Trophoblast cell (in vitro differentiated cells and primary cell): ENCODE measurements around the gene ELSPBP1.

Experiments
- DNase-seq, 2 donors: peaks; one replicate each; pipeline ENCODE4 v3.0.0-alpha.2; 2016
- H2AFZ ChIP-seq: 2 replicates; pipeline ENCODE4 v1.6.1; 2013; ENCODE audit warnings: low read length, moderate library complexity, mild to moderate bottlenecking; ENCODE audit not compliant: insufficient read depth, poor library complexity
- H2AK5ac ChIP-seq: 2 replicates; pipeline ENCODE4 v1.6.1; 2013; ENCODE audit warnings: mild to moderate bottlenecking, low read length
- H2BK120ac ChIP-seq: 2 replicates; pipeline ENCODE4 v1.6.1; 2013; ENCODE audit warnings: low read length, mild to moderate bottlenecking, moderate library complexity; ENCODE audit not compliant: insufficient read depth, poor library complexity
- H2BK12ac ChIP-seq: 2 replicates; pipeline ENCODE4 v1.6.1; 2013; ENCODE audit warnings: mild to moderate bottlenecking, low read length, moderate library complexity
- H2BK5ac ChIP-seq: 2 replicates; pipeline ENCODE4 v1.6.1; 2013; ENCODE audit warnings: low read length, low read depth, moderate library complexity, mild to moderate bottlenecking; ENCODE audit not compliant: poor library complexity
- H3K14ac ChIP-seq: 2 replicates; pipeline ENCODE4 v1.6.1; 2013; ENCODE audit warnings: mild to moderate bottlenecking, low read length
- H3K18ac ChIP-seq: 2 replicates; pipeline ENCODE4 v1.6.1; 2013; ENCODE audit warnings: mild to moderate bottlenecking, low read length
- H3K23ac ChIP-seq: 2 replicates; pipeline ENCODE4 v1.6.1; 2013; ENCODE audit warnings: low read length
- H3K27ac ChIP-seq: 2 replicates; pipeline ENCODE4 v1.5.1; 2013; ENCODE audit warnings: low read depth, mild to moderate bottlenecking, inconsistent platforms, low read length, moderate library complexity
- H3K27me3 ChIP-seq: 2 replicates; pipeline ENCODE4 v1.6.1; 2013; ENCODE audit warnings: inconsistent platforms, mild to moderate bottlenecking, low read length, moderate library complexity; ENCODE audit not compliant: insufficient read depth
- H3K36me3 ChIP-seq, 2 experiments: 1 replicate in 1 of 2; 2 replicates in 1 of 2; pipeline ENCODE4 v1.6.1; 2013; ENCODE audit warnings: low read length in 2 of 2, mild to moderate bottlenecking in 2 of 2, moderate library complexity in 1 of 2; ENCODE audit not compliant: insufficient read depth in 2 of 2, control insufficient read depth in 1 of 2
- H3K4ac ChIP-seq: 2 replicates; pipeline ENCODE4 v1.6.1; 2013; ENCODE audit warnings: low read depth, mild to moderate bottlenecking, low read length, moderate library complexity
- H3K4me1 ChIP-seq, 2 experiments: 1 replicate in 1 of 2; 2 replicates in 1 of 2; pipeline ENCODE4 v1.6.1; 2013; ENCODE audit warnings: low read length in 2 of 2, mild to moderate bottlenecking in 2 of 2, moderate library complexity in 1 of 2; ENCODE audit not compliant: insufficient read depth in 2 of 2, control insufficient read depth in 1 of 2
- H3K4me2 ChIP-seq: 2 replicates; pipeline ENCODE4 v1.6.1; 2013; ENCODE audit warnings: inconsistent platforms, mild to moderate bottlenecking, low read length, moderate library complexity
- H3K4me3 ChIP-seq: 2 replicates; pipeline ENCODE4 v1.5.1; 2013; ENCODE audit warnings: mild to moderate bottlenecking, low read depth, low read length, inconsistent platforms
- H3K79me1 ChIP-seq: one replicate; pipeline ENCODE4 v1.6.1; 2013; ENCODE audit warnings: low read length
- H3K79me2 ChIP-seq: 2 replicates; pipeline ENCODE4 v1.6.1; 2013; ENCODE audit warnings: low read length, mild to moderate bottlenecking; ENCODE audit not compliant: control insufficient read depth, insufficient read depth, poor library complexity
- H3K9ac ChIP-seq: 2 replicates; pipeline ENCODE4 v1.6.1; 2013; ENCODE audit warnings: mild to moderate bottlenecking, low read length
- H3K9me3 ChIP-seq: 2 replicates; pipeline ENCODE4 v1.6.1; 2013; ENCODE audit warnings: low read depth, mild to moderate bottlenecking, control low read depth, inconsistent platforms, low read length; ENCODE audit not compliant: insufficient read depth
- H4K12ac ChIP-seq: 2 replicates; pipeline ENCODE4 v1.6.1; 2013; ENCODE audit warnings: low read depth, mild to moderate bottlenecking, low read length, moderate library complexity
- H4K8ac ChIP-seq: 2 replicates; pipeline ENCODE4 v1.6.1; 2013; ENCODE audit warnings: low read depth, mild to moderate bottlenecking, low read length, moderate library complexity
- H4K91ac ChIP-seq: one replicate; pipeline ENCODE4 v1.6.1; 2013; ENCODE audit warnings: low read depth, mild to moderate bottlenecking, low read length, moderate library complexity
- WGBS: extraction: QIAGEN DNeasy Blood & Tissue Kit; methylation state at CpG from one replicate; pipeline ENCODE4 v1.1.7; 2013; ENCODE audit warnings: missing lambda C conversion rate; ENCODE audit not compliant: insufficient read length, insufficient coverage; ENCODE audit errors: extremely low coverage; 5-methylcytosine and 5-hydroxymethylcytosine counted together

ELSPBP1 gene

GRCh38 chr19:47998800-47999199 is 4.4 kb downstream of the ELSPBP1 start:
- peak; percentile 71 for DNase-seq
- Histone ChIP-seq H3K4me2 (no peak overlapping the region), H3K9me3 (peaks cover 5% of the 10 kb centered on the region), H3K79me2 (no peaks in the 10 kb centered on the region), H4K12ac (no peak overlapping the region), H3K4me1 (no peaks in the 10 kb centered on the region), H4K8ac (no peak overlapping the region), H2BK5ac (no peak overlapping the region), H3K4me3 (no peak overlapping the region), H2BK120ac (no peak overlapping the region), H3K79me1 (no peaks in the 10 kb centered on the region), H3K27me3 (no peaks in the 10 kb centered on the region), H3K27ac (no peak overlapping the region), H2BK12ac (no peak overlapping the region), H2AFZ (no peak overlapping the region), H3K36me3 (no peaks in the 10 kb centered on the region), H4K91ac (no peak overlapping the region), H3K23ac (no peak overlapping the region), H3K18ac (no peak overlapping the region), H3K4ac (no peak overlapping the region), H3K9ac (no peak overlapping the region), H3K14ac (no peak overlapping the region), H2AK5ac (no peak overlapping the region)
- no CpG with 5 or more reads among the region's 6 CpGs for WGBS

GRCh38 chr19:48000846-48001245 is 6.4 kb downstream of the ELSPBP1 start:
- WGBS, result no CpG with 5 or more reads among the region's 6 CpGs
- Histone ChIP-seq H3K4me1 (no peaks in the 10 kb centered on the region), H2BK12ac (no peak overlapping the region), H3K18ac (no peak overlapping the region), H3K4me3 (no peak overlapping the region), H4K8ac (no peak overlapping the region), H4K12ac (no peak overlapping the region), H3K4ac (no peak overlapping the region), H3K36me3 (no peaks in the 10 kb centered on the region), H3K9me3 (peaks cover 5% of the 10 kb centered on the region), H3K27me3 (no peaks in the 10 kb centered on the region), H3K9ac (no peak overlapping the region), H3K79me2 (no peaks in the 10 kb centered on the region), H3K14ac (no peak overlapping the region), H2BK5ac (no peak overlapping the region), H3K23ac (no peak overlapping the region), H3K79me1 (no peaks in the 10 kb centered on the region), H2AFZ (no peak overlapping the region), H2AK5ac (no peak overlapping the region), H3K4me2 (no peak overlapping the region), H3K27ac (no peak overlapping the region), H4K91ac (no peak overlapping the region), H2BK120ac (no peak overlapping the region)
- peak; percentile 97 for DNase-seq

GRCh38 chr19:48004236-48004635 is 9.8 kb downstream of the ELSPBP1 start:
- no peak overlapping the region for H2AFZ ChIP-seq
- H3K4me3 ChIP-seq, result no peak overlapping the region
- H3K14ac ChIP-seq, result no peak overlapping the region
- no peak for DNase-seq
- no peak overlapping the region for H4K91ac ChIP-seq
- H3K36me3 ChIP-seq, result no peaks in the 10 kb centered on the region
- H3K9ac ChIP-seq, result no peak overlapping the region
- H4K12ac ChIP-seq, result no peak overlapping the region
- no peaks in the 10 kb centered on the region for H3K79me1 ChIP-seq
- H4K8ac ChIP-seq, result no peak overlapping the region
- H3K9me3 ChIP-seq, result peaks cover 5% of the 10 kb centered on the region
- H2BK120ac ChIP-seq, result no peak overlapping the region
- H3K4me1 ChIP-seq, result no peaks in the 10 kb centered on the region
- no peak overlapping the region for H2BK5ac ChIP-seq
- H3K27ac ChIP-seq, result no peak overlapping the region
- no peak overlapping the region for H3K18ac ChIP-seq
- H3K27me3 ChIP-seq, result no peaks in the 10 kb centered on the region
- H2BK12ac ChIP-seq, result no peak overlapping the region
- H3K23ac ChIP-seq, result no peak overlapping the region
- H2AK5ac ChIP-seq, result no peak overlapping the region
- H3K79me2 ChIP-seq, result no peaks in the 10 kb centered on the region
- WGBS, result no CpG with 5 or more reads among the region's 6 CpGs
- no peak overlapping the region for H3K4me2 ChIP-seq
- H3K4ac ChIP-seq, result no peak overlapping the region

DNA sequence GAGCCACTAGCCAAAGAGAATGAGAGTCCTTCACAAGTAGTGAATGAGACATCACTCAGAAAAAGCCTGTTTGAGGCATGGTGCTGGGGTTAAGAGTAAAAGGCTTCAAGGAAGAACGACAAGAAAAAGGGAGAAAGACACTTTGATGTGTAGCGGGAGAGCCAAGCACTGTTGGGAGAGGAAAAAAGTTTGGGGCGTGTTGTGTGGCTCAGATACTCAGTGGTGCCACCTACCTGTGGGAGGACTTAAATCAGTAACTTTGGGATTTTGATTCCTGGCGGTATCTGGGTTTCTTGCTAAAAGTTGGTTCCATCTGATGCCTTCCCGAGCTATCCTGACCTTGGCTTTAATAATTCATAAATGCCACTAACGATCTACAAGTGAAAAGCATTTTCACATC is 12.3 kb downstream of the ELSPBP1 start:
- no peak overlapping the region for H2BK12ac ChIP-seq
- DNase-seq, result no peak
- H3K9me3 ChIP-seq, result no peaks in the 10 kb centered on the region
- no peak overlapping the region for H2AFZ ChIP-seq
- no peak overlapping the region for H3K4me3 ChIP-seq
- no peaks in the 10 kb centered on the region for H3K79me2 ChIP-seq
- no peak overlapping the region for H3K4ac ChIP-seq
- H3K27me3 ChIP-seq, result no peaks in the 10 kb centered on the region
- H3K9ac ChIP-seq, result no peak overlapping the region
- H3K36me3 ChIP-seq, result no peaks in the 10 kb centered on the region
- no peak overlapping the region for H3K14ac ChIP-seq
- H4K8ac ChIP-seq, result no peak overlapping the region
- H3K79me1 ChIP-seq, result no peaks in the 10 kb centered on the region
- H3K23ac ChIP-seq, result no peak overlapping the region
- no peak overlapping the region for H3K18ac ChIP-seq
- H3K4me2 ChIP-seq, result no peak overlapping the region
- no CpG with 5 or more reads among the region's 6 CpGs for WGBS
- H2AK5ac ChIP-seq, result no peak overlapping the region
- no peak overlapping the region for H4K91ac ChIP-seq
- no peaks in the 10 kb centered on the region for H3K4me1 ChIP-seq
- H2BK5ac ChIP-seq, result no peak overlapping the region
- no peak overlapping the region for H3K27ac ChIP-seq
- no peak overlapping the region for H4K12ac ChIP-seq
- no peak overlapping the region for H2BK120ac ChIP-seq
